ENCODE measurements around the gene C8G.

Gene C8G

GRCh38 chr9:136995362-136995761 lies 50.3 kb downstream of the C8G start:
- TF ChIP-seq POLR2A (IDR thresholded peaks at IDR 0.05; ENCODE audit: extremely low read depth, insufficient read length) = no peak
- TF ChIP-seq, protein P1, sequence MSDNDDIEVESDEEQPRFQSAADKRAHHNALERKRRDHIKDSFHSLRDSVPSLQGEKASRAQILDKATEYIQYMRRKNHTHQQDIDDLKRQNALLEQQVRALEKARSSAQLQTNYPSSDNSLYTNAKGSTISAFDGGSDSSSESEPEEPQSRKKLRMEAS (IDR thresholded peaks at IDR 0.05; ENCODE audit: low read depth, low read length) = no peak
- TF ChIP-seq CTCF (IDR thresholded peaks at IDR 0.05; ENCODE audit: low read depth, low read length) = no peak
- TF ChIP-seq MYC (IDR thresholded peaks at IDR 0.05; ENCODE audit: low read depth, low read length) = no peak
- no peak for DNase-seq (ENCODE audit: low read depth)
- H3K4me3 ChIP-seq (ENCODE audit: low read depth, low read length) = no peak overlapping the region

DNA sequence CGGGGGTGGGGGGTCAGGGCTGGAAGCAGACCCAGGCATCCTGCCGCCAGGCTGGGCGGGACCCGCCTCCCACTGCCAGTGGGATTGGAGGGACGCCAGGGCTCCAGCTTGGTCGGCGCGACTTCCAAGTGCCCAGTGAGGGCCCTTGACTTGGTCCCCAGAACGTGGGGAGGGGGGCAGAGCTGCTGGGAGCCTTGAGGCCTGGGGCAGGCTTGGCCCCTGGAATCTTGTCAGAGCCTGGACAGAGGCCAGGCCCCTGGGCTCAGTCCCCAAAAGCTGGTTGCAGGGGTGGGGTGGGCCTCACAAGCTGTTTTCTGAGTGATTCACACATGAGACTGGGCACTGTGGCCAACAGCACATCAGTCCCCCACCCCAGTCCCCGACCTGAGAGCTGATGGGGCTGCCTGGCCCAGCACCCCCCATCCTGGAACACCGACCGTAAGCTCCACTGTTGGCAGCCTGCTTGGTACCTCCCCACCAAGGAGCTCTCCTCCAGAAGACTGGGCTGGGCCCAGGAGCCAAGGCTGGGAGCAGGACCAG lies 50.8 kb downstream of the C8G start:
- H3K4me3 ChIP-seq (ENCODE audit: low read depth, low read length) = no peak overlapping the region
- DNase-seq (ENCODE audit: low read depth) = no peak

More for the DNA sequence above, 50.8 kb downstream of the C8G start:
- TF ChIP-seq CTCF (IDR thresholded peaks at IDR 0.05; ENCODE audit: low read depth, low read length) = no peak
- TF ChIP-seq, protein P1 (IDR thresholded peaks at IDR 0.05; ENCODE audit: low read depth, low read length) = no peak
- no peak for TF ChIP-seq POLR2A (IDR thresholded peaks at IDR 0.05; ENCODE audit: extremely low read depth, insufficient read length)
- TF ChIP-seq MYC (IDR thresholded peaks at IDR 0.05; ENCODE audit: low read depth, low read length) = no peak
